Endodermal cell (in vitro differentiated cells): Measurements from ENCODE around the gene AHNAK. TPM values are rescaled to one million over a fixed set of nuclear protein-coding genes. Genes with fewer than 3 reads are reported as not detected.

Source experiments
- DNase-seq: peaks from one replicate; pipeline ENCODE4 v3.0.0-alpha.2; 2017
- H3K27ac ChIP-seq: 2 replicates; pipeline ENCODE4 v1.5.1; 2013; ENCODE audit warnings: mild to moderate bottlenecking, low read depth, low read length, moderate library complexity
- H3K27me3 ChIP-seq: 2 replicates; pipeline ENCODE4 v1.6.1; 2013; ENCODE audit warnings: mild to moderate bottlenecking, low read length, moderate library complexity; ENCODE audit not compliant: insufficient read depth, control insufficient read depth, poor library complexity, severe bottlenecking
- H3K36me3 ChIP-seq: 2 replicates; pipeline ENCODE4 v1.7.0; 2013; ENCODE audit warnings: mild to moderate bottlenecking, low read length, moderate library complexity; ENCODE audit not compliant: control insufficient read depth, insufficient read depth
- H3K4me1 ChIP-seq: one replicate; pipeline ENCODE4 v1.7.0; 2013; ENCODE audit warnings: low read length; ENCODE audit not compliant: control insufficient read depth, insufficient read depth
- H3K4me3 ChIP-seq: 2 replicates; pipeline ENCODE4 v1.5.1; 2013; ENCODE audit warnings: mild to moderate bottlenecking, low read length, moderate library complexity
- H3K9ac ChIP-seq: 2 replicates; pipeline ENCODE4 v1.6.1; 2013; ENCODE audit warnings: mild to moderate bottlenecking, low read length, moderate library complexity; ENCODE audit not compliant: poor library complexity, severe bottlenecking; ENCODE audit errors: extremely low read depth
- H3K9me3 ChIP-seq: 2 replicates; pipeline ENCODE4 v1.6.1; 2013; ENCODE audit warnings: mild to moderate bottlenecking, low read length, moderate library complexity; ENCODE audit not compliant: control insufficient read depth
- H3K27ac Mint-ChIP-seq: 2 replicates; pipeline ENCODE4 v1.8.0; 2020; ENCODE audit warnings: mixed read lengths
- H3K27me3 Mint-ChIP-seq: 2 replicates; pipeline ENCODE4 v1.8.0; 2021; ENCODE audit warnings: mild to moderate bottlenecking, mixed read lengths; ENCODE audit not compliant: insufficient read depth
- H3K36me3 Mint-ChIP-seq: 2 replicates; pipeline ENCODE4 v1.8.0; 2020; ENCODE audit warnings: low read depth, mixed read lengths
- H3K4me1 Mint-ChIP-seq: 2 replicates; pipeline ENCODE4 v1.8.0; 2020; ENCODE audit warnings: mixed read lengths
- H3K4me3 Mint-ChIP-seq: 2 replicates; pipeline ENCODE4 v1.8.0; 2020; ENCODE audit warnings: mild to moderate bottlenecking, moderate library complexity, mixed read lengths
- H3K9me3 Mint-ChIP-seq: 2 replicates; pipeline ENCODE4 v1.8.0; 2020; ENCODE audit warnings: mild to moderate bottlenecking, mixed read lengths
- CTCF ChIP-seq: fragments of 200-600 bp; sonication (generic); conservative IDR thresholded peaks from 2 replicates; pipeline ENCODE4 v1.5.0; 2021; ENCODE audit warnings: antibody characterized with exemption, mild to moderate bottlenecking
- whole genome bisulfite sequencing, 2 experiments: methylation state at CpG; one replicate each; pipeline versions ENCODE4 v1.1.5 to v1.1.7; 2013; ENCODE audit warnings: missing lambda C conversion rate in 2 of 2, mixed read lengths in 1 of 2; ENCODE audit not compliant: insufficient coverage in 1 of 2, insufficient read length in 1 of 2; 5-methylcytosine and 5-hydroxymethylcytosine counted together
- total RNA-seq, 2 donors: library from RNA; stranded (reverse); fragmentation: NEBNext Ultra II Directional in 1 of 2; extraction: Animal tissue kit (Norgen Biotek cat#: 25700) in 1 of 2; gene quantifications; 2 replicates in 1 of 2; 3 replicates in 1 of 2; pipeline ENCODE4 v1.2.1, GENCODE V29; 2021

Gene AHNAK
- total RNA-seq, 2 donors from 2014 or later = 109 to 165 TPM

- no peak overlapping the region for H3K27ac Mint-ChIP-seq
- H3K27ac ChIP-seq = no peak overlapping the region
Measured at GRCh38 chr11:62433904-62434276, 112.7 kb downstream of the AHNAK start.

GRCh38 chr11:62433141-62433903 lies 113.3 kb downstream of the AHNAK start:
- Histone ChIP-seq H3K27ac (no peak overlapping the region), H3K4me3 (no peak overlapping the region), H3K36me3 (no peaks in the 10 kb centered on the region), H3K4me1 (no peaks in the 10 kb centered on the region), H3K9ac (no peak overlapping the region), H3K9me3 (no peaks in the 10 kb centered on the region), H3K27me3 (no peaks in the 10 kb centered on the region)
- peak; percentile 37 for DNase-seq
- Mint-ChIP-seq H3K27me3 (peaks cover 3% of the 10 kb centered on the region), H3K27ac (no peak overlapping the region), H3K9me3 (peaks cover 7% of the 10 kb centered on the region), H3K4me1 (peaks cover 25% of the 10 kb centered on the region), H3K36me3 (no peaks in the 10 kb centered on the region), H3K4me3 (no peak overlapping the region)
- WGBS, 2 experiments = 87 to 88% methylated on average over 14 to 16 of the region's 16 CpGs
- TF ChIP-seq CTCF = no peak

More at GRCh38 chr11:62433904-62434276, 112.7 kb downstream of the AHNAK start:
- H3K4me3 ChIP-seq = no peak overlapping the region
- no peaks in the 10 kb centered on the region for H3K4me1 ChIP-seq
- Mint-ChIP-seq H3K4me1 (peaks cover 20% of the 10 kb centered on the region), H3K9me3 (peaks cover 7% of the 10 kb centered on the region), H3K36me3 (no peaks in the 10 kb centered on the region), H3K4me3 (no peak overlapping the region), H3K27me3 (peaks cover 3% of the 10 kb centered on the region)
- no peaks in the 10 kb centered on the region for H3K36me3 ChIP-seq
- H3K9ac ChIP-seq = no peak overlapping the region
- H3K9me3 ChIP-seq = no peaks in the 10 kb centered on the region
- 81 to 85% methylated on average over 5 to 6 of the region's 6 CpGs for WGBS, 2 experiments
- DNase-seq = peak; percentile 44
- H3K27me3 ChIP-seq = no peaks in the 10 kb centered on the region
- TF ChIP-seq CTCF = no peak

- Mint-ChIP-seq H3K27ac (no peak overlapping the region), H3K27me3 (peaks cover 3% of the 10 kb centered on the region), H3K4me3 (no peak overlapping the region), H3K4me1 (peaks cover 28% of the 10 kb centered on the region), H3K9me3 (peaks cover 7% of the 10 kb centered on the region), H3K36me3 (no peaks in the 10 kb centered on the region)
- H3K9ac ChIP-seq = no peak overlapping the region
- H3K36me3 ChIP-seq = no peaks in the 10 kb centered on the region
- DNase-seq = no peak
- H3K4me1 ChIP-seq = no peaks in the 10 kb centered on the region
- TF ChIP-seq CTCF = no peak
- H3K27ac ChIP-seq = no peak overlapping the region
- no peaks in the 10 kb centered on the region for H3K27me3 ChIP-seq
- no peak overlapping the region for H3K4me3 ChIP-seq
- WGBS, 2 experiments = 97% methylated on average over 7 to 8 of the region's 9 CpGs
- H3K9me3 ChIP-seq = no peaks in the 10 kb centered on the region
Measured at GRCh38 chr11:62432695-62433094, 113.9 kb downstream of the AHNAK start.
